Smooth muscle cell of the brain vasculature (primary cell): ENCODE results near the gene PPP1R7.

Source experiments
- DNase-seq: peaks from one replicate; pipeline ENCODE4 v3.0.0-alpha.2; 2012; ENCODE audit warnings: low read depth, low spot score

The PPP1R7 gene

DNA sequence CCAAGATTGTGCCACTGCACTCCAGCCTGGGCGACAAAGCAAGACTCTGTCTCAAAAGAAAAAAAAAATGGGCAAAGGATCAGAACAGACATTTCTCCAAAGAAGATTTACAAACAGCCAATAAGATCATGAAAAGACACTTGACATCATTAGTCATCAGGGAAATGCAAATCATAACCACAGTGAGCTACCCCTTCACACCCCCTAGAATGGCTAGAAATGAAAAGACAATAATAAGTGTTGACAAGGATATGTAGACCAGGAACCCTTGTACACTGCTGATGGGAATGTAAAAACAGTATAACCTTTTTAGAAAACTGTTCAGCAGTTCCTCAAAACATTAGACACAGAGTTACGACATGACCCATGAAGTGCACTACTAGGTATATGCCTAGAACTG, 29.8 kb upstream of the PPP1R7 start:
- DNase-seq, result no peak

DNA sequence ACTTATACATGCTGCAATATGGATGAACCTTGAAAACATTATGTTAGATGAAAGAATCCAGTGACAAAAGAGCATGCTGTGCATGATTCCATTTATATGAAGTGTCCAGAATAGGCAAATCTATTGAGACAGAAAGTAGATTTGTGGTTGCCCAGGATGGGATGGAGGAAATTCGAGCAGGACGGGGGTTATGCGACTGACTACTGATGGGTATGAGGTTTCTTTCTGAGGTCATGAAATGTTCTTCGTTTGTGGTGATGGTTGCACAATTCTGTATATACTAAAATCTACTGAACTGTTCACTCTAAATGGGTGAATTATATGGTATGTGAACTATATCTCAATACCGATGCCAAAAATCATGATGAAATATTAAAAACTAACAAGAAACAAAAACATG, 29.3 kb upstream of the PPP1R7 start:
- DNase-seq, result no peak

DNA sequence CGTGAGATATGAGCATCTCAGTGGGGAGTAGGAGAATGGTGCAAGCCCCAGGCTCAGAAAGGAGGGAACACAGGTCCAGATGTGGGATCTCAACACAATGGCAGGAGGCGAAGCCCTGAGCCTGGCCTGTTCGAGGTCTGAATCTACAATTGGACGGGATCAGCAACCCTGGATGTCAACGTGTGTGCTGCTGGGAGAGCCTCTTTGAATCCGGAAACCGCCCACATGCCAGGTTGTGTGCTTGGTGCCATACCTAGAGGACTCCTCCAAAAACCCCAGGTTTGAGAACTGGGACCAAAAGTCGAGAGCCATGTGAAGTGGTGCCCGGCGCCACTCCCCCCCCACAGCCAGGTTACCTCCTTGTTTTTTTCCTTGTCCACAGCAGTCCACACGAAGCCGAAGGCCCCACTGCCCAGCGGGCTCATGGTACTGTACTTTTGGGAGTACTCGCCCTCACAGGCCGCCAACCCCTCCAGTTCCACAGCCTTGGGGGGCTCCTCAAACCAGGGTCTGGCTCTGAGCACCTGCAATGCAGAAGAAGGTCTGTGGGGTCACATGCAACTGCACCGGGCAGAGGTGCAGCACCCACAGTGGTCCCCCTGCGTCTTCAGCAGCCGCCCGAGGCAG, 27.8 kb upstream of the PPP1R7 start:
- DNase-seq, result no peak

DNA sequence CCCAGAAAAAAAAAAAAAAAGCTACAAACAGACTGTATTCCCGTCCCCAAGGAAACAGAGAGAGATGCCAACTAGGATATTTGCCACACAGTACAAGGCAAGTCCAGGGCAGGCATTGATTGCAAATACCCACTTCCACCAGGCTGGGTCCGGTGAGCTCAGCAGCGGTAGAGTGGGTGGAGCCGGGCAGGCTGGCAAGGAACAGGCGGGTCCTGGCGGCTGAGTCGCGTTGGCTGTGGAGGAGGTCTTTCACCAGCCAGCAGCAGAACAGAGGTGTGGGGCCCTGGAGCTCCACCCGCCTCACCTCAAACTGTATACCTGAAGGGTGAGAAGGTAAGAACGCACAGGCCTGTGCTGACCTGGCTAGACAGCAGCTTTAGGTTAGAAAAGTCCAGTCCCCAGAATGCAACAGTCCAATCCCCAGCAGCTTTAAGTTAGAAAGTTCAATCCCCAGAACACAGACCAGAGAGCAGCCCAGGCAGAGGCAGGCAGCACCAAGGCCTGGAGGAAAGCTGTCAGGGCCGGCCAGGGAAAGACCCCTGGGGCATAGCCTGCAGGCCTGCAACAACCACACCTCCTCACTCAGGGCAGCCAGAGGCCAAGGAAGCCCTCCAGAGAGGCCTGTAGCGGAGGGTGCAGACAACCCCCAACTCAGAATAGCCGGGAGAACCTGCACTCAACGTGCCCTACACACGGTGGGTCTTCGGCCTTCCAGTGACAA, 26.3 kb upstream of the PPP1R7 start:
- no peak for DNase-seq

DNA sequence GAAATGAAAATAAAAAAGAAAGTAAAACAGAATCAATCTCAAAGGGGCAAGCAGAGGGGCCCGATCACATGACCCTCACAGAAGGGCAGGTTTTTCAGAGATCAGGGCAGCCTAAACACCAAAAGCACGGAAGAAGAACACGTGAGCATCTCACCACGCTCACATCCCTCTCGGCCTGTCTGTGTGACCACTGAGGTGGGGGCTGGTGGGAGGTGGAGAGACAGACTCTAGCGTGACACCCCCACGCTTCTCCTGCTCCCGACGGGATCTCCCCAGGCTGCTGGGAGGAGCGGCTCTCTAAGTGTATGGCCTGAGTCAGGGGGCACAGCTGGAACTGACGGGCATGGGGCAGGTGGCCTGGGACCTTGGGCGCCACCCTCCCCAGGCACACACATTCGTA, 24.6 kb upstream of the PPP1R7 start:
- no peak for DNase-seq

DNA sequence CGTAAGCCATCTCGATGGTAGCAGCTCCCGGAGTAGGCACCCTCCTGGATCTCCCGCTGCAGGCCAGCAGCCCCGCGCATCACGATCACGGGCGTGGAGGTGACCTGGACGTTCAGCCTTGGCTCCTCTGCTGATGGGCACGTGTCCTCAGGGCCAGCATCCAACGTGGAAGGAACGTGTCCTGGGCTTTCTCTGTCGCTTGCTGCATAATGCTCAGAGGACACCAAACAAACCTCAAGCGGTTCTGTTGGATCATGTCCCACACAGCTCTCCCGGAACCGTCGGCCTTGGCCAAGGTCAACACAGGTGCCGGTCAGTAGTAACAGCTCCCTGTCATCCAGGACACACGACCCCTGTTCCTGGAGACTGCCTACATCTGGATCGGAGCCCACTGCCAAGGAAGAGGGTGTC, 24.1 kb upstream of the PPP1R7 start:
- no peak for DNase-seq

DNA sequence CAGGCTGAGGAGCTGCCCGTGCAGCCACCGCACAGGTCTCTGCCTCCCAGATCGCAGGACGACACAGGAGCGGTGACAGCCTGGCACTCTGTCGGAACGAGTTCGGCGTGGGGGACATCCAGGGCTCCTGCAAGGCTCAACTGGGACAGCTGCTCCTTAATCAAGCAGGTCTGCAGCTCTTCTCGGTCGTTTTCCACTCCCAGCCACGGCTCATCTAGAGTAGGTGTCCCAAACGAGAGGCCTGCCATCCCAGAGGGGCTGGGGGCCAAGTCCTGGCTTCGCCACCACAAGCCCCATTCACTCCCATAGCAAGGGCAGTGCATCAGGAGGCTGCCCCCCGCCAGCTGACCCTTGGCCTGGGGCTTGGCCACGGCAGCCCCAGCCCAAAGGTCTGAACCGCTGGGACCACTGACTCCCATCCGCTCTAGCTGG, 23.5 kb upstream of the PPP1R7 start:
- no peak for DNase-seq

DNA sequence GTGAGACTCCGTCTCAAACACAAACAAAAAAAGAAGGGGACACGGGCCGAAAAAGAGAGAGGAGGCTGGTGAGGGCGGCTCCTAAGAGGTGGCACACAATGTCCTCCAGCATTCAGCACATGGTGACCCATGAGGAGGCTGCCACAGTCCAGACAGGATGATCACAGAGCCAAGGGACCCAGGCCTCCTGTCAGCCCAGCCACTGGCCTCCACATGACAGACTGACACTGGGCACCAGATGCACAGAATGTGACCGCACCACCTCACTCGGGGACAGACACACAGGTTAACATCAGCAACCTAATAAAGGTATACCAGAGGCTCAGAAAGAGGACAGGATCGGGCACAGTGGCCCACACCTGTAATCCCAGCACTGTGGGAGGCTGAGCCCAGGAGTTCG, 22.0 kb upstream of the PPP1R7 start:
- DNase-seq, result no peak

DNA sequence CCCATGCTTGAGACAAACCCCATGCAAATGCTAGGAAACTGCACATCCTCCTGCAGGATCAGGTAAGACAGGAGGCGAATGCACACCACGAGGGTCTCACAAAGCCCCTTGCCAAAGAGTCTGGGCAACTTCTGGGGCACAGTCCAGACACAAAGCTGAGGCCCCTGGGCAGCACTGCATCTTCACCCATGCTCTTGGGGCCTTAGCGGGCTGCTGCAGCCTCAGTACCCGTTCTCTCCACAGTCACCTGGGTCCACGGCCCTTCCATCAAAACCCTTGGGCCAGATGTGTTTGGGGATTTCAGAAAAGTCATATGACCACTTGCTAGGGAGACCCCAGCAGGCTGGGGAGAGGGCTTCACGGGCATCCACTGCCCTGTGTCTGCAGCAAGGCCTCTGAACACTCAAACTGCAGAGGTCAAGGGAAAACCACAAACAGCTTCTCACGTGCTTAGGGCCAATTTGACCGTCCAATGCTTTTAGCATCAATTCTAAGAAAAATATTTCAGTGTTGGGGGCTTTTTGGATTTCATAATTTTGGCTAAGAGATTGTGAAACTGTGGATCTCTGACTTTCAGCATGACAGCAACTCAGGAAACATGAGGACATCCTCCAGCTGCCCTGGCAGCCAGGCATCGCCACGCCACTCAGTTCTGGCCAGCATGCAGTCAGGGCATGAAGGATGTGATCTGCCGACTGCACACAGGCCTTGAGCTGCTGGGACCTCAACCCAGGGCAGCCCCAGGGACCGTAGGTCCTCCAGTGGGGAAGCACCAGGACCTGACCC, 21.0 kb upstream of the PPP1R7 start:
- no peak for DNase-seq

DNA sequence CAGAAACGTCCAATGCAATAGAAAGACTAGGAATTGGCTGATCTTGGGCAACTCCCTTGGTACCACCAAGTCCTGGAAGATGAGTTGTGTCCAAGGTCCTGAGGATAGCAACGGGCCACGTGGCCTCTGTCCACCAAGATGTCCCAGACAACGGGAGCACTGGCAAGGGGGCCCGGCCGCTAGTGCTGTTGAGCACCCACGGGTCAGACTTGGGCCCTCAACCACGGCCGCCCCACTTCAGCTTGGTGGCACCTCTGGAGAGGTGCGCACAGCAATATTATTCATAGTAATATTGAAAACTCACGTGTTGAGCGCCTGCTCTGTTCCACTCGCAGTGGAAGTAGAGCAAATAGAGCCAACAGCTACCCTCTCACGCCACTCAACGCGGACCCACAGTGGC, 20.0 kb upstream of the PPP1R7 start:
- no peak for DNase-seq

DNA sequence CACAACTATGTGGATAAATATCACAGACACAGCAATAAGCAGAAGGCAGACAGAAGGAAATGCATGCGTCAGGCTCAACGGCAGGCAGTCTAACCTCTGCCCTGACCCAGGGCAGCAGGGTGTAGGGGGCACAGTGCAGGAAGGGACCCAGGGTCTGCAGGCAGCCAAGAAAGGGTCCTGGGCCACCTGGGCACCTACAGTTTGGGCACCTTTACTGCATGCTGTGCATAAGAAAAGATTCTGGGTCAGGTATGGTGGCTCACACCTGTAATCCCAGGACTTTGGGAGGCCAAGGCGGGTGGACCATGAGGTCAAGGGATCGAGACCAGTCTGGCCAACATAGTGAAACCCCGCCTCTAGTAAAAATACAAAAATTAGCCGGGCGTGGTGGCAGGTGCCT, 18.7 kb upstream of the PPP1R7 start:
- no peak for DNase-seq

DNA sequence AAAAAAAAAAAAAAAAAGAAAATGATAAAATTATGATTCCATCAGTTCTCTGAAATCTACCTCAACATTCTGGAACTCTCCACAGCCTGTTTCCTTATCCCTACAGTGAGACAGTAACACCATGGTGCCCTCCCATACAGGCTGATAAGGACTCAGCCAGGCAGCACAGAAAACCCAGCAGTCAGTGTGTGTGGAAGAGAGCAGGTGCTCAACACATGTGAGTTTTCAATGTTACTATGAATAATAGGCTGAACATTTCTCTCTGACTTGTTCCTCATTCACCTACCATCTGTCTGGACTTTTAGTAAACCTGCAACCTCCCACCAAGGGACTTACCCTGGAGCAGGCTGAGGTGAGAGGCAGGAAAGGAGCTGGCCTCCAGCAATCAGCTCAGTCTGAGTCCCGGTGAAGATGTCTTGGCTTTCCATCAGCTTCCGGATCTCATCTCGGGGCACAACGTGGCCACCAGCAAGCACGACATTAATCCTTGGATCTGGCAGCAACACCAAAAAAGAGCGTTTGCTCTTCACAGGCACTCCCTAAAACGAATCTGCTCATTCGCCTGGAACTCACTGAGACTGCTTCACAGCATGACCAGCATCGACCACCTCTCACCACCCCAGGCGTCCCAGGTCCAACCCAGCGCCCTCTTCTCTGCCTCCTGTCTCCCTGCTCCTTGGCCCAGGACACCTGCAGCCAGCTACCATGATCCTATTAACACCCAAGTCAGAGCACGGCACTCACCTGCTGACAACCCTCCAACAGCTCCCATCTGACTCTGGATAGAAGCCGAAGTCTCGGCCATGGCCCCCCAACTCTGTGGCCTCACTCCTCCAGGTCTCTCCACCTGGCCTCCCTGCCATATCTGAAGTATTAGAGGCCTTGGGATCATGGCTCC, 17.5 kb upstream of the PPP1R7 start:
- DNase-seq, result no peak

DNA sequence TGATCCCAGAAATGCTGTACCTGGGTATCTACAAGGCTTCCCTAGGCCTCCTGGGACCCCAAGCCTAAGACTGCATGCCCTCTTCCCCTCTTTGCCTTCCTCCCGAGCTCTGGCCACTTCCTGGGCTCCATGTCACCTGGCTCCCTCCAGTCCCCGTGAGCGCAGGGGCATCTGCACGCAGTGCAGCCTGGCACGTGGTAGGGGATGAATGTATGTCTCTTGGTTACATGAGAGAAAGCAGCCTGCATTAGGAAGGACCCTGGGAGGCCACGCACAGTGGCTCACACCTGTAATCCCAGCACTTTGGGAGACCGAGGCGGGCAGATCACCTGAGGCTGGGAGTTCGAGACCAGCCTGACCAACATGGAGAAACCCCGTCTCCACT, 16.8 kb upstream of the PPP1R7 start:
- DNase-seq, result no peak

DNA sequence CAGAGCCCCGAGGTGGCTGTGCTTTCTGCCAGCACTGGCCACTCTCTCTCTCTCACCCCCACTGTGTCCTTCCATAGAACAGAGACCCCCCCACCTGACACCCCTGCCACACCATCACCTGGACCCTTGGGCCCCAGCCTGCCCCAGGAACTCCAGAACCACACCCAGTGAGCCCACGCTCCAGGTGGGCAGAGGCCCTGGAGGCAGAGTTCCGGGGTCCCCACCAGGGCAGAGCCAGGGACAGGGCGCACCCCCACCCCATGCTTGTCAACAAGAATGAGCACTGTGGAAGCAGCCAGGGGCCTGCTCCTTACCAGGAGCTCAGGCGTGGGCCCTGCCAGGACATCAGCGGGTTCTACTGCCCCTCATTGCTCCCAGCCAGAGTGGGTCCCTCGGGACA, 15.6 kb upstream of the PPP1R7 start:
- DNase-seq, result no peak

DNA sequence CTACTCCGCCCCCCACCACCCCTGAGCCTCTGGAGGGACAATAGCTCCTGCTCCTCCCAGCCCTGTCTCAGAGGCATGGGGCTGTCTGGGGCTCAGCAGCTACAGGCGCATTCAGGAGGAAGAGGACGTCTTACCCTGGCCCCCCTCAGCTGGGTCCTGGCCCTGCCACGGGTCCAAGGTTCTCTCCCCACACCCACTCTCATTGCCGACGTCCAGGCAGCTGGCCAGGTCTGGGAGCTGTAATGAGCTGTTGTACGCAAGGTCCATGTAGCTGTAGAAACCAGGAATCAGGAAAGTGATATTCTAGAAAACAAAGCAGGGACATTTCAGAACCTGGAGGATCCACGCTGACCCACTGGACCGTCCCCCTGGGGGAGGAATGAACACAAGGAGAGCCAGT, 14.5 kb upstream of the PPP1R7 start:
- no peak for DNase-seq

DNA sequence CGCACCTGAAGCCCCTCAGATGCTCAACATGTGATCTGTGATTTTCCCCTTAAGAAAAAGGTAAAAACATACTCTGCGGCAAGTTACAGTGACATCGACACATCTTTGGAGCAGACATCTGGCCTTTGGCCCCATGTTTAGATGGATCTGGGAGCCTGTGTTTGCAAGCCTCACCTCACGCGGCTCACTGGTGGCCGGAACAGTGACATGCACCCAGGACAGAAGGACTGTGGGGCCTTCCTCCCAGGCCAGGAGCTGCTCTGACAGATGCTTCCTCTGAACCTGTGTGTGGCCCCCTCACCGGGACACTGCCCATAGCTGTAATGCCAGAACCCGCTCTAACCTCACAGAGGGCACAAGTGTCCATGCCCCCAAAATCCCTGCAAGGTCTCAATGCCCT, 14.1 kb upstream of the PPP1R7 start:
- no peak for DNase-seq

DNA sequence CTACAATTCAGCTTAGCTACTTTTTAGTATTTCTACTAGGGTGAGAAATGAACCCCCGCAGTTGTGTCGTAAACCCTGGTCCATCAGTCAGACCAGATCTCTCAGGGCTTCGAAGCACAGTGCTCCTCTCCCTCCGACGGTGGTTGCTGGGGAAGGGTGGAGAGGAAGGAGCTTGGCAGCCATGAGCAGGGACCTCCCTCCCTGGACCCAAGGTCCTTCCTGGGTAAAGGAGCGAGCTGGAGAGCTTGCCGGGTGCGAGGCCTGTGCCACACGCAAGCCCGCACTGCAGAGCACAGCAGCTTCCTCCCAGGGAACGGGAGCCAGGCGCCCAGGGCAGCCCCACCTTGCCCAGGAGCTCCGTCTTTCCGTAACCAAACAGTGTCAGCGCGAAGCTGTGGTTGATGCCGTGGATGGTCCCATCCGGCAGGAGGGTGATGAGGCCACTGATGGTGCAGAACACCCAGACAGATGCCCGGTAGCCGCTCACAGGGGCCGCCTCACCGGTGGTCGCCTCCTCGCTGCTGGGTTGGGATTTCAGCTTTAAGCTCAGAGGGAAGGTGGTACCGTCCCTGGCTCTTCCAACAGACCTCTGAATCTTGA, 13.5 kb upstream of the PPP1R7 start:
- no peak for DNase-seq

DNA sequence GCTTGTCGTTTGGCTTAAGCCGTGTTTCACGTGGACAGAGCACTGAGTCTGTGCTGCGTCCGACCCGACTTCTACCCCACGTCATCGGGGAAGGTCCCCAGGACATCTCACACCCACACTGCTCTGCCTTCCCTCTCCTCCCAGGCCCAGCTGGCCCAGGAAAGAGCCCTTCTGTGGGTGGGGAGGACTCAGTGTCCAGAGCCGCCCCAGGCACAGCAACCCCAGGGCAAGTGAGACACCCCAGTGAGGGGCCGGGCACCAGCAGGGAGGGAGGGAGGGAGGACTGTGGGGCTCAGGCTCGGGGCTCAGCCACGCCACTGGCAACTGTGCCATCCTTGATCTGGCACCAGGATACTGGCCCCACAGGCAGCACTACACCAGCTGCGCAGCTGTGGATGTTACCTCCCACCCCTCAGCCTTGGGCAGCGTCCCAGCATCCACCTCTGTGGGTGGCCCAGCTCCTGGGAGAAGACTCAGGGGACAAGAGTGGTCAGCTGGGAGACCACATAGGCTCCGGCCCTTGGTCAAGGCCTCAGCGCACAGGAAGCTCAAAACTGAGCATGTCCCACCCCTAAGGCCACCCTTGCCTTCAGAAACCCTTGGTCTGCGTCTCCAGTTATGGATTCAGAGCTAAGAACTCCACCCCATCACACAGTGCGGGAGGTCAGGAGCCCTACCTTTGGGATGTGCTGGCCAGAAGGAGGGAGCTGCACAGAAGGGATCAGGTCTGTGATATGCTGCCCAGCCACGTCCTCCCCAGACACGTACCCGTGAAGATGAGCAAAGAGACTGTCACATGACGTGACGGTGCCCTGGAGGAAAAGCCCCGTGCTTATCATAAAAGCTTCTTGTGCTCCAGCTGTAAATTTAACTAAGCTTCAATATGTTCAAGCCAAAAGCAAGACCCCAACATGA, 12.7 kb upstream of the PPP1R7 start:
- no peak for DNase-seq

DNA sequence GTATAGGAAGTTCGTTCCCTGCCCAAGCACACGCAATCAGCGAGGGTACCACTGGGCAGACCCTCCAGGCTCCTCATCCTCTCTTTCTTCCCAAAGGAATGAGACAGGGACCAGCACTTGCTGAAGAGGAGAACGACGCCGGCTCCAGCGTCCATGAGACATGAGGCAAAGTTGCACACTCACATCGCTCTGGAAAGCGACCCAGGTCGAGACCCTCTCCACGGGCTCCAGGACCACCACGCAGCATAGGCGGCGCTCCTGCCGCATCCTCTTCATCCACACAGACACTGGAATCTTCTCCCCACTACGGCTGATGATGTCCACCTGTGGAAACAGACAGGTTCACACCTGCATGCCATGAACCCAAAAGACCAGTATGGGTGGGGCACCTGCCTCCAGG, 11.8 kb upstream of the PPP1R7 start:
- no peak for DNase-seq
